Activated CD8-positive, alpha-beta T cell treated with anti-CD3 and anti-CD28 coated beads, Interleukin-2, amount 10 ng/mL, durations not matched to agents 7 days and 5 days (primary cell): ENCODE data around the gene DDX23. TPM values are rescaled to one million over a fixed set of nuclear protein-coding genes. Genes with fewer than 3 reads are reported as not detected.
A peak's percentile ranks its signal among the peaks of the same experiment; 100 is the strongest.

ENCODE experiments used
- ATAC-seq: fragments of 150-1000 bp; cut with Tn5 transposase; one replicate; pipeline ENCODE4 v1.10.0; 2021; ENCODE audit warnings: moderate library complexity
- CTCF ChIA-PET: fragments of 350-600 bp; sonication (Branson Sonifier 250); formaldehyde crosslinking; loops from one replicate; lab custom pipeline; 2021; ENCODE audit warnings: antibody characterized with exemption; lab: Charles Lee
- POLR2A ChIA-PET: fragments of 350-600 bp; sonication (Branson Sonifier 250); formaldehyde crosslinking; loops from one replicate; lab custom pipeline; 2021; ENCODE audit warnings: antibody characterized with exemption; lab: Charles Lee
- DNase-seq: peaks from one replicate; pipeline ENCODE4 v3.0.0-alpha.2; 2020
- H3K27ac Mint-ChIP-seq: one replicate; pipeline ENCODE4 v1.8.0; 2021; ENCODE audit warnings: mild to moderate bottlenecking, mixed read lengths
- H3K27me3 Mint-ChIP-seq: one replicate; pipeline ENCODE4 v1.8.0; 2021; ENCODE audit warnings: low read depth, mixed read lengths
- H3K36me3 Mint-ChIP-seq: one replicate; pipeline ENCODE4 v1.8.0; 2021; ENCODE audit warnings: low read depth, mixed read lengths
- H3K4me1 Mint-ChIP-seq: one replicate; pipeline ENCODE4 v1.8.0; 2021; ENCODE audit warnings: low read depth, mixed read lengths
- H3K4me3 Mint-ChIP-seq: one replicate; pipeline ENCODE4 v1.8.0; 2021; ENCODE audit warnings: mild to moderate bottlenecking, mixed read lengths
- H3K9me3 Mint-ChIP-seq: one replicate; pipeline ENCODE4 v1.8.0; 2022; ENCODE audit warnings: mixed read lengths; ENCODE audit not compliant: insufficient read depth
- total RNA-seq, 2 experiments: library from RNA; stranded (reverse); gene quantifications; one replicate each; pipeline ENCODE4 v1.2.3, GENCODE V29; 2021

DDX23 gene
- 100 to 1,000 TPM; 127 to 154 TPM for total RNA-seq

DNA sequence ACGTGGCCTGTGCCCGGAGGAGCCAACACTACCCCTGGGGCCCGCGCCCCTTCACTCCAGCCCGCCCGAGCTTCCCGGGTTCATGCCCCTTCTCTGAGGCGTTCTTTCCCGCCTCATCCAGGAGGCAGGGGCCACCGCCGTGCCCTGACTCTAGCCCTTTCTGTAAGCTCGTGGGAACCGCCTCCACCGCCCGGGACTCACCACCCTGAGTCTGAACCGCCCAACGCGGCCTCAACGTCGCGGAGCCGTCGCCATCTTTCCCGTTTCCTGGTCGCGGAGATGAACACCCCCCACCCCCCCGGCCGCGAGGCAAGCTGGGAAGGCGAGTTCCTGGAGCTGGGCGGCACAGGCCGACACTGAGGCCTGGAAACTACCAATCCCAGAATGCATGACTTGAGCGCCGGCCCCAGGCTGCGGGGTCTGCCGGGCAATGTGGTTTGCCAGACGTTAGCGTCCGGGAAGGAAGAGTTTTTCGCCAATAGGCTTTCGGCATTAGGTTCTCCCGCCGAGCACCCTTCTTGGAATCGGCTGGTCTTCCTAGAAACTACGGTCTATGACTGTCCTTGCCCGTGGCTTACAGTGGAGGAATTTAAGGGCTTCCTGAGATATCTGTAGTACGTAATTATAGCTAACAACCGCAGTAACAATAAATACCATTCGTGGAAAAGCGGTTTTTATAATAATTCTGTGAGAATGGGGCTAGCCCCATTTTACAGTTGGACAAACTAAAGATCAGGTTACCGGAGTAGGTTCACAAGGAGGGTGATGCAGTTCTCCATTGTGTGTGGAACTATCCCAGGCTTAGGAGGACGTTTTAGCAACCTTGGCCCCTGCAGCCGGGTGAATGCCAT is at the start of gene DDX23:
DDX23 (minus strand) TSS at position 281 of the 851 bp plus-strand sequence. CDS start 6,381 bp downstream, outside the sequence.
- peak within 1 kb of the TSS; percentile 98 for H3K4me3 Mint-ChIP-seq
- peaks cover 33% of the 10 kb centered on the region for H3K4me1 Mint-ChIP-seq
- peak; percentile 95 for ATAC-seq
- peak; percentile 96 for DNase-seq
- CTCF ChIA-PET = interaction anchor here (0.6 to 10.5 kb wide), 43 partner anchors 13 to 336 kb away, joined by 3 to 260 read pairs (median 6); partner anchors contain the start of genes ARF3, CACNB3, FKBP11 and PRKAG1
- no peaks in the 10 kb centered on the region for H3K9me3 Mint-ChIP-seq
- POLR2A ChIA-PET = interaction anchor here (0.6 to 3.3 kb wide), 39 partner anchors 9 to 1682 kb away, joined by 3 to 43 read pairs (median 4); partner anchors contain the start of genes ARF3, FKBP11, KANSL2 and PRKAG1
- H3K27me3 Mint-ChIP-seq = no peaks in the 10 kb centered on the region
- H3K36me3 Mint-ChIP-seq = peaks cover 25% of the 10 kb centered on the region
- H3K27ac Mint-ChIP-seq = peak within 1 kb of the TSS; percentile 98

DNA sequence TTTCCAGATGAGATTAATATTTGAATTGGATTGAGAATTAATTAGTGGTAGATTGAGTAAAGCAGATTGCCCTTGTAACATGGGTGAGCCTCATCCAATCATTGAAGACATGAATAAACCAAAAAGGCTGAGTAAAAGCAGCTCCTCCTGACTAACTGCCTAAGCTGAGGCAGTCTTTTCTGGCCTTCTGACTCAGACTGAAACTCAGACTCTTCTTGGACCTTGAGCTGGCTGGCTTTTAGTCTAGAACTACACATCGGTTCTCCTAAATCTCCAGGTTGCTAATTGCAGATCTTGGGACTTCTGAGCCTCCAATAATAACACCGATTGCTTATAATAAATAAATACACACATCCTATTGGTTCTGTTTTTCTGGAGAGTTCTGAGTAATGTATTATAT is 49.3 kb upstream of the DDX23 start:
- no peak overlapping the region for H3K4me3 Mint-ChIP-seq
- ChIA-PET CTCF (interaction anchor here (1.1 to 7.1 kb wide), 7 partner anchors 11 to 87 kb away, joined by 4 to 77 read pairs (median 5); partner anchors contain the start of genes DDX23, FKBP11 and WNT1), POLR2A (no interaction called here)

DNA sequence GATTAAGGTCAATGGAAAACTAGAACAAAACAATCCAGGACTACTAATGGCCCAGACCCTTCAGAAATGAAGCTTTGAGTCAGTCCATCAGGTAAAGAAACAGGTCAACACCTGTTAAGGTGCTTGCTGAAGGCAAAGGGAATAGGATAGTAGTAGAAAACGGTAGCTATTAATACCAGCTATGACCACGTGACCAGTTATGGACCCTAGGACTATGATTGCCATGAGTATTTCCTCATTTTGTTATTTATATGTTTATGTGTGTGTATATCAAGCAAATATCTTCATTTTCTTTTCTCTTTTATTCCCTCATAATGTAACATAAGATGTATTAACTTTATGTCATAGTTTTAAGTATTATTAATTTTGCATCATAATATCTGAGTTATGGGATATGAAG is 47.7 kb upstream of the DDX23 start:
- H3K4me1 Mint-ChIP-seq = peaks cover 11% of the 10 kb centered on the region

More for the DNA sequence above, 49.3 kb upstream of the DDX23 start:
- no peak overlapping the region for H3K27ac Mint-ChIP-seq
- DNase-seq (no peak), ATAC-seq (no peak)
- H3K36me3 Mint-ChIP-seq = no peaks in the 10 kb centered on the region
- no peaks in the 10 kb centered on the region for H3K9me3 Mint-ChIP-seq
- H3K27me3 Mint-ChIP-seq = peaks cover 12% of the 10 kb centered on the region
- peaks cover 12% of the 10 kb centered on the region for H3K4me1 Mint-ChIP-seq

DNA sequence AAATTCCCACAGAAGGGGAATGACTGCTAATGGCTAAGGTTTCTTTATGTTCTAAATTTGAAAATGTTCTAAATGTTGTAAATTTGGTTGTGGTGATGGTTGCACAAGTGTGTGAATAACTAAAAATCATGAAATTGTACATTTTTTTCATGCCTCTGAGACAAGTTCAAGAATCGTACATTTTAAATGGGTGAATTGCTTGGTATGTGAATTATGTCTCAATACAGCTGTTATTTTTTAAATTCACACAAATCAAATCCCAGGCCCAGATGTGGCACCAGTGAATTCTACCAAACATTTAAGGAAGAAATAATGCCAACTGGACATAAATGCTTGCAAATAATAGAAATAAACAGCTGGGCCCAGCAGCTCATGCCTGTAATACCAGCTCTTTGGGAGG is 42.3 kb upstream of the DDX23 start:
- Mint-ChIP-seq H3K9me3 (no peaks in the 10 kb centered on the region), H3K4me1 (peaks cover 8% of the 10 kb centered on the region), H3K4me3 (no peak overlapping the region), H3K27ac (no peak overlapping the region), H3K27me3 (peaks cover 17% of the 10 kb centered on the region), H3K36me3 (no peaks in the 10 kb centered on the region)
- POLR2A ChIA-PET = no interaction called here
- ATAC-seq = no peak
- no peak for DNase-seq
- CTCF ChIA-PET = interaction anchor here (0.8 to 3.4 kb wide), 4 partner anchors 11 to 102 kb away, joined by 3 to 14 read pairs (median 3); no protein-coding TSS in a partner anchor

More for the DNA sequence above, 47.7 kb upstream of the DDX23 start:
- no peak for ATAC-seq
- Mint-ChIP-seq H3K4me3 (no peak overlapping the region), H3K9me3 (no peaks in the 10 kb centered on the region), H3K36me3 (no peaks in the 10 kb centered on the region), H3K27me3 (peaks cover 6% of the 10 kb centered on the region), H3K27ac (no peak overlapping the region)
- POLR2A ChIA-PET = interaction anchor here (0.6 kb wide), 2 partner anchors 23 to 557 kb away, joined by 3 to 4 read pairs; no protein-coding TSS in a partner anchor
- CTCF ChIA-PET = interaction anchor here (2.1 to 7.1 kb wide), 4 partner anchors 9 to 89 kb away, joined by 5 to 77 read pairs (median 50); partner anchors contain the start of genes DDX23 and FKBP11
- no peak for DNase-seq

DNA sequence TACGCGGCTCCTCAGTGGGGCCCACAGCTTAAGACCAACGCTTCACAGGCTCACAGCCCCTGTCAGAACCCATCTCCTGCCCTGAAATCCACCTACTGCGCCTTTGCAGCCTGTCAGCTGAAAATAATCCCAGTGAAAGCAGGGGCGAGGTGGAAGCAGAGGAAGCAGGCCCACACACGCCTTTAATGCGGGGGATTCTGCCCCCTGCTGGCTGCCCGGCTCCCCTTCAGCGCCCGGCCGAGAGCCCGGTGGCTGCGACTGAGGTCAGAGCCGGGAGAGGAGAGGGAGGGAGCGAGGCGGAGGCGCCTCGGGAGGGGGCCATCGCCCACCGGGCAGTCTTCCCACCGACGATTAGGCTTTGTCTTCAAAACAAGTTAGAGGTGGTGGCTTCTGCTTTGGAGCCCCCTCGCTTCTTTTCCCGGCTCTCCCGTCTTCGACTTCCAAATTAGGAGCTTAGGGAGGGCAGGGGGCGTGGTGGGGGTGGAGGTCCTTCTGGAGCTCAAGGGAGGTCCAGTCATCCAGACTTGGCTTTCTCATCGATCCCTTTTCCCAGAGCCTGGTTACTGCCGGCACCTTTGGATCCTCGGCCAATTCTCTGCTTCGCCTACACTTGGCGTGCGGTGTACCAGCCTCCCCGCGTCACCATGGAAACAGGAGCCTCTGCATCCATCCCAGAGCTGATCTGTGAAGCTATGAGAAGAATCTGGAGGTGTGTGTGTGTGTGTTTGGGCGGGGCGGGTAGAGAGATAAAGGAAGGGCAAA is 38.9 kb upstream of the DDX23 start:
- Mint-ChIP-seq H3K27me3 (peaks cover 15% of the 10 kb centered on the region), H3K4me3 (no peak overlapping the region), H3K4me1 (peaks cover 8% of the 10 kb centered on the region), H3K27ac (no peak overlapping the region), H3K9me3 (no peaks in the 10 kb centered on the region), H3K36me3 (no peaks in the 10 kb centered on the region)
- ATAC-seq = peak; percentile 98
- ChIA-PET POLR2A (interaction anchor here (1.7 to 3.3 kb wide), 2 partner anchors 26 to 38 kb away, joined by 4 to 22 read pairs; partner anchors contain the start of genes DDX23 and RND1), CTCF (interaction anchor here (0.6 to 5.5 kb wide), 38 partner anchors 9 to 767 kb away, joined by 3 to 260 read pairs (median 6); partner anchors contain the start of genes ARF3, DDX23, FKBP11 and RND1)
- peak; percentile 81 for DNase-seq

DNA sequence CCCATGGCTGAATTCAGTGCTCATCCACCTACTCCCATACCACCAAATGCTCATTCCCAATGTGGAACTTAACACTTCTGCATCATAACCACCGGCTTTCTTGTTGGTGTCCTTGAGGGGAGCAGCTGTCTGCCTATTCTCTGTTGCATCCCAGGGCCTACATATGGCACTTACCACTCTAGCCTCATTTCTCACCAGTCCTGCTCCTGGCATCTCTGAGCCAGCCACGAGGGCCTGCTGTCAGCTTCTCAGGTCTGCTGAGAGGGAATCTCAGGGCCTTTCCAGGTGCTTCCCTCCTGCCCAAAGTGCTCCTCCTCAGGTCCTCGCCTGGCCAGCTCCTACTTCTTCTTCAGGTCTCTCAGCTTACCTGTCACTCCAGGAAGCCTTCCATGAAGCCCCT is 37.7 kb upstream of the DDX23 start:
- ATAC-seq (no peak), DNase-seq (no peak)
- peaks cover 8% of the 10 kb centered on the region for H3K4me1 Mint-ChIP-seq
- no peaks in the 10 kb centered on the region for H3K9me3 Mint-ChIP-seq
- ChIA-PET POLR2A (interaction anchor here (1.7 to 3.3 kb wide), 2 partner anchors 25 to 37 kb away, joined by 4 to 22 read pairs; partner anchors contain the start of genes DDX23 and RND1), CTCF (interaction anchor here (0.9 to 5.5 kb wide), 25 partner anchors 8 to 137 kb away, joined by 3 to 260 read pairs (median 7); partner anchors contain the start of genes DDX23, FKBP11 and RND1)
- H3K27me3 Mint-ChIP-seq = peaks cover 15% of the 10 kb centered on the region
- peak overlapping the region; percentile 31 for H3K27ac Mint-ChIP-seq
- no peak overlapping the region for H3K4me3 Mint-ChIP-seq
- H3K36me3 Mint-ChIP-seq = no peaks in the 10 kb centered on the region

DNA sequence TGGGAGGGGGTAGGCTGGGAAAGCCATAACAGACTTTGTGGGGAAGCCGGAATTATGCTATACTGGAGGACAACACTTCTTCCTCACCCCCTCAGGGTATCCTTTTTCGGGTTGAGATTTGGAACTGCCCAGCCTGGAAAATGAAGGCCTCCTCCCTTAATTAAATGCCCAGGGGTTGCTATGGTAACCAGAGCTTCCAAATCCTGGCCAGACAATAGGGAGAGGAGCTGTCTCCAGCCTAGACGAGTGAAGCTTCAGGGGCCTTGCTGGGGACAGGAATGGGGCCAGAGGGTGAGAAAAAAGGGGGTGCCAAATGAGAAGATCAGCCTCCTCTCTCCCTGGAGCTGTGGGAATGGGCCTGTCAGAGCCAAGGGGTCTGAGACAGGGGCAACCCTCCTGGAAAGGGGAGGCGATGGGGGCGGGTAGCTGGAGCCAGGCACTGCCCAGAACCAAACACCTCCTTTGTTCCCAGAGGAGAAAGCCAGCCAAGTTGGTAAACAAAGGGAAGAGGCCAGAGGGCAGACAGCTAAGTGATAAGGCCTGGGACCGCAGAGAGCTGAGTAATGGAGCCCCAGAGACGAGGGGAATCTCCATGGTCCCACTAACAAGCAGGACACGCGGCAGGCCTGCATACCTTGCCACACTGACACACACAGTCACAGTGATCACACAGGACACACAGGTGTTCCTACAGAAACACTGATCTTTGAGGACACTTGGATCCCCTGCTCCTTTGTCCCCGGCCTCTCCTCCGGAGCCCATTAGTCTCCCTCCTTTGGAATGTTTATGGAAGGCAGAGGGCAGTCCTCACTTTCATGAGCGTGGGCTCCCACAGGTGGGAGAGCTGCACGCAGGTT is 31.6 kb upstream of the DDX23 start:
- DNase-seq (no peak), ATAC-seq (no peak)
- CTCF ChIA-PET = interaction anchor here (1.1 to 3.9 kb wide), 6 partner anchors 10 to 105 kb away, joined by 3 to 17 read pairs (median 4); partner anchors contain the start of genes DDX23 and RND1
- H3K27me3 Mint-ChIP-seq = peaks cover 32% of the 10 kb centered on the region
- H3K4me3 Mint-ChIP-seq = no peak overlapping the region
- H3K9me3 Mint-ChIP-seq = no peaks in the 10 kb centered on the region
- no peaks in the 10 kb centered on the region for H3K36me3 Mint-ChIP-seq
- POLR2A ChIA-PET = interaction anchor here (0.7 kb wide), 1 partner anchor 31 kb away, joined by 5 read pairs; the partner anchor contains the start of gene DDX23
- peaks cover 7% of the 10 kb centered on the region for H3K4me1 Mint-ChIP-seq
- H3K27ac Mint-ChIP-seq = no peak overlapping the region

DNA sequence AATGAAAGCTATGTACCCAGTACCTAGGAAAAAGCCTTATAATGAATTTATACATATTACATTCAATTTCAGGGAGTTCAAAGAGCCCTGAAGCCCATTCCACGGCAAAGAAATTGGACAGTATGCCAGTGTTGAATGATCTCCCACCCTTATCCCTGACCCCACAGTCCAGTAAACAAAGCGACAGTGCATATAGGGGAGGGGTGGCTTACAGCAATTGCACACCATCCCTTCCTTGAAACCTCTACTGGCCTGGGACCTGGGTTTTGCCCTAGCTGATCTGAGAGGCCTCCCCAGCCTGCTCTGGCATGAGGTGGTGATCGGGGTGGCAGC is 31.0 kb upstream of the DDX23 start:
- Mint-ChIP-seq H3K4me1 (peaks cover 7% of the 10 kb centered on the region), H3K4me3 (no peak overlapping the region), H3K9me3 (no peaks in the 10 kb centered on the region), H3K36me3 (no peaks in the 10 kb centered on the region), H3K27ac (no peak overlapping the region), H3K27me3 (peaks cover 32% of the 10 kb centered on the region)
- ATAC-seq (no peak), DNase-seq (no peak)
- CTCF ChIA-PET = interaction anchor here (1.1 to 3.9 kb wide), 4 partner anchors 8 to 30 kb away, joined by 3 to 17 read pairs (median 11); partner anchors contain the start of gene RND1
- POLR2A ChIA-PET = no interaction called here

DNA sequence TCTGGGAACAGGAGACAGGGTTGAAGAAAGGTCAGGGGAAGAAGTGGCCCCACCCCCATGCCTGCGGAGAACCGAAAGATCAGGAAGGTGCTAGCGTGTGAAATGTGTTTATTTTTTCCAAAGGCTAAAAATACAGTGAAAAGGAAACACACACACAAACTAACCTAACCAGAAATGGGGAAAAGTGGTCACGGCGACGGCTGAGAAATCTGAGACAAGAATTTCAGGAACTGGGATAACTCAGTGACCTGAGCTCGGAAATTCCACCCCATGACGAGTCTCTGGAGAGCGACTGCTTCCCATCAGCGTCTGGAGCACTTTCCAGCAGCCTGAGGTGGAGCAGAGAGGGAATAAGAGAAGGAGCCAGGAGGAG is 30.3 kb upstream of the DDX23 start:
- POLR2A ChIA-PET = no interaction called here
- Mint-ChIP-seq H3K4me3 (no peak overlapping the region), H3K27ac (no peak overlapping the region), H3K36me3 (no peaks in the 10 kb centered on the region), H3K9me3 (no peaks in the 10 kb centered on the region), H3K27me3 (peaks cover 32% of the 10 kb centered on the region), H3K4me1 (peaks cover 7% of the 10 kb centered on the region)
- ATAC-seq = no peak
- DNase-seq = no peak
- CTCF ChIA-PET = interaction anchor here (2.7 to 3.5 kb wide), 2 partner anchors 8 to 30 kb away, joined by 11 to 13 read pairs; partner anchors contain the start of gene DDX23

DNA sequence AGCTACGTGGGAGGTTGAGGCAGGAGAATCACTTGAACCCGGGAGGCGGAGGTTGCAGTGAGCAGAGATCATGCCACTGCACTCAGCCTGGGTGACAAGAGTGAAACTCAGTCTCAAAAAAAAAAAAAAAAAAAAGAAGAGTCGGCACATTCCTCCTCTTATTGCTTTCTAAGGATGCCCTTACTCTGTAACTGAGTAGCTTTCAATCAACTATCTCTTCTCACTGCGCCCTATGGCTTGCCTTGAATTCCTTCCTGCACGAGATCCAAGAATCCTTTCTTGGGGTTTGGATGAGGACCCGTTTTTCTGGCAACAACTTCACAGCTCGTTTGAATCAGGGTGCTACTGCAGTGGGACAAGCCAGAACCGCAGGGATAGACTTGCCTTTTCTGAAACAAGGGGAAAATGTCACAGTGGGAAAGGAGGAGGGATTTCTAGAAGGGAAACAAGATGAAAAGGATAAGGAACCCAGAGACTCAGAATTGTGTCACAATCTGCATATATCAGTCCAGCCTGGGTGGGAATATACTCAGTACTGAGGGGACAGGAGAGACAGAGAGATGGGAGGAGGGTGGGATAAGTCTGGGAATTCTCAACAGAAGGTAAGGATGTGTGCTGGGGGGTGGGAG is 29.8 kb upstream of the DDX23 start:
- POLR2A ChIA-PET = no interaction called here

More for the DNA sequence above, 29.8 kb upstream of the DDX23 start:
- Mint-ChIP-seq H3K4me1 (peaks cover 7% of the 10 kb centered on the region), H3K27me3 (peaks cover 32% of the 10 kb centered on the region), H3K36me3 (no peaks in the 10 kb centered on the region), H3K27ac (no peak overlapping the region), H3K4me3 (no peak overlapping the region), H3K9me3 (no peaks in the 10 kb centered on the region)
- CTCF ChIA-PET = interaction anchor here (1.0 to 3.5 kb wide), 4 partner anchors 9 to 106 kb away, joined by 3 to 13 read pairs (median 8); partner anchors contain the start of gene DDX23
- DNase-seq (no peak), ATAC-seq (no peak)
